Neural cell (in vitro differentiated cells): ENCODE results near the gene FBLN5. TPM values are rescaled to one million over a fixed set of nuclear protein-coding genes. Genes with fewer than 3 reads are reported as not detected.

Experiments
- H2AFZ ChIP-seq: fragments of 200-600, 300-800 bp; sonication (generic), shearing (Covaris generic); 2 replicates; pipeline ENCODE4 v1.6.0; 2014; ENCODE audit warnings: low read depth, mild to moderate bottlenecking, antibody characterized with exemption, low read length, moderate library complexity
- H3F3A ChIP-seq: fragments of 200-600 bp; shearing (Covaris generic); 2 replicates; pipeline ENCODE4 v1.6.1; 2016; ENCODE audit warnings: mild to moderate bottlenecking, moderate library complexity, mixed read lengths, antibody characterized with exemption, low read length; ENCODE audit not compliant: insufficient read depth, poor library complexity, severe bottlenecking
- H3K27ac ChIP-seq: fragments of 200-600, 300-800 bp; sonication (generic), shearing (Covaris generic); 2 replicates; pipeline ENCODE4 v1.5.1; 2014; ENCODE audit warnings: mild to moderate bottlenecking, low read length, moderate library complexity
- H3K27me3 ChIP-seq: fragments of 300-800, 200-600 bp; sonication (generic), shearing (Covaris generic); 2 replicates; pipeline ENCODE4 v1.6.0; 2014; ENCODE audit warnings: mild to moderate bottlenecking, low read depth, low read length, moderate library complexity; ENCODE audit not compliant: insufficient read depth
- H3K36me3 ChIP-seq: fragments of 300-800, 200-600 bp; sonication (generic), shearing (Covaris generic); 2 replicates; pipeline ENCODE4 v1.5.1; 2014; ENCODE audit warnings: mild to moderate bottlenecking, antibody characterized with exemption, low read length, moderate library complexity; ENCODE audit not compliant: insufficient read depth
- H3K4me2 ChIP-seq: fragments of 300-800, 200-600 bp; sonication (generic), shearing (Covaris generic); 2 replicates; pipeline ENCODE4 v1.6.0; 2014; ENCODE audit warnings: mild to moderate bottlenecking, low read length
- H3K4me3 ChIP-seq: fragments of 300-800, 200-600 bp; sonication (generic), shearing (Covaris generic); 2 replicates; pipeline ENCODE4 v1.5.1; 2014; ENCODE audit warnings: mild to moderate bottlenecking, low read length, moderate library complexity
- H3K79me2 ChIP-seq: fragments of 200-600 bp; shearing (Covaris generic); replicated peaks from 2 replicates; pipeline ENCODE4 v1.6.0; 2014; ENCODE audit warnings: mild to moderate bottlenecking, low read length, moderate library complexity; ENCODE audit not compliant: insufficient read depth
- H3K9ac ChIP-seq: fragments of 300-800, 200-600 bp; sonication (generic), shearing (Covaris generic); 2 replicates; pipeline ENCODE4 v1.6.1; 2016; ENCODE audit warnings: mild to moderate bottlenecking, low read length, mixed read lengths
- H3K9me2 ChIP-seq: fragments of 200-600 bp; shearing (Covaris generic); 2 replicates; pipeline ENCODE4 v1.6.1; 2016; ENCODE audit warnings: mild to moderate bottlenecking, low read length, mixed read lengths; ENCODE audit not compliant: insufficient read depth
- H3K9me3 ChIP-seq: fragments of 200-600, 300-800 bp; sonication (generic), shearing (Covaris generic); 2 replicates; pipeline ENCODE4 v1.6.1; 2016; ENCODE audit warnings: mild to moderate bottlenecking, mixed run types, low read length, moderate library complexity, mixed read lengths
- H4K20me1 ChIP-seq: fragments of 200-600 bp; shearing (Covaris generic); 2 replicates; pipeline ENCODE4 v1.6.1; 2016; ENCODE audit warnings: mild to moderate bottlenecking, mixed run types; ENCODE audit not compliant: insufficient read depth
- CTCF ChIP-seq: fragments of 450-650 bp; IDR thresholded peaks from 2 replicates; pipeline ENCODE4 v1.5.1; 2014; ENCODE audit warnings: antibody characterized with exemption, mild to moderate bottlenecking, moderate library complexity; ENCODE audit not compliant: poor library complexity, severe bottlenecking
- EP300 ChIP-seq: fragments of 450-650 bp; conservative IDR thresholded peaks from 2 replicates; pipeline ENCODE4 v1.6.1; 2014; ENCODE audit warnings: antibody characterized with exemption, mild to moderate bottlenecking, moderate library complexity; ENCODE audit not compliant: poor library complexity, severe bottlenecking
- EZH2 ChIP-seq: fragments of 200-600, 300-800 bp; shearing (Covaris generic), sonication (generic); IDR thresholded peaks from 2 replicates; pipeline ENCODE4 v1.6.1; 2014; ENCODE audit warnings: antibody characterized with exemption, low read length, borderline replicate concordance, mild to moderate bottlenecking; ENCODE audit not compliant: insufficient read depth, poor library complexity, severe bottlenecking
- MXI1 ChIP-seq: fragments of 450-650 bp; conservative IDR thresholded peaks from 2 replicates; pipeline ENCODE4 v1.6.1; 2014; ENCODE audit warnings: antibody characterized with exemption, mild to moderate bottlenecking; ENCODE audit not compliant: poor library complexity, severe bottlenecking
- POLR2AphosphoS5 ChIP-seq: IDR thresholded peaks from 2 replicates; pipeline ENCODE4 v1.6.1; 2012
- RAD21 ChIP-seq: fragments of 450-650 bp; conservative IDR thresholded peaks from 2 replicates; pipeline ENCODE4 v1.6.1; 2014; ENCODE audit warnings: antibody characterized with exemption, mild to moderate bottlenecking, moderate library complexity
- SMC3 ChIP-seq: fragments of 450-650 bp; conservative IDR thresholded peaks from 2 replicates; pipeline ENCODE4 v1.6.1; 2014; ENCODE audit warnings: antibody characterized with exemption, mild to moderate bottlenecking, moderate library complexity; ENCODE audit not compliant: poor library complexity
- TAF1 ChIP-seq: IDR thresholded peaks from 2 replicates; pipeline ENCODE4 v1.6.1; 2012; ENCODE audit warnings: low read depth
- polyA plus RNA-seq: library from polyadenylated mRNA; depleted of rRNA; stranded (reverse); fragments of >200 nt; gene quantifications from 2 replicates; pipeline ENCODE4 v1.2.3, GENCODE V29; 2014
- TF ChIP-seq, protein P1 (sequence below): IDR thresholded peaks from 2 replicates; pipeline ENCODE4 v1.6.1; 2012; ENCODE audit warnings: borderline replicate concordance

The FBLN5 gene
- polyA plus RNA-seq, 1 donor from 2014 or later: 1.5 TPM

GRCh38 chr14:91961297-91962220, 14.1 kb upstream of the FBLN5 start:
- TF ChIP-seq RAD21 (no peak), SMC3 (no peak), POLR2AphosphoS5 (no peak), EZH2 (no peak), TAF1 (no peak), MXI1 (no peak), EP300 (no peak), CTCF (no peak)
- TF ChIP-seq, protein P1, sequence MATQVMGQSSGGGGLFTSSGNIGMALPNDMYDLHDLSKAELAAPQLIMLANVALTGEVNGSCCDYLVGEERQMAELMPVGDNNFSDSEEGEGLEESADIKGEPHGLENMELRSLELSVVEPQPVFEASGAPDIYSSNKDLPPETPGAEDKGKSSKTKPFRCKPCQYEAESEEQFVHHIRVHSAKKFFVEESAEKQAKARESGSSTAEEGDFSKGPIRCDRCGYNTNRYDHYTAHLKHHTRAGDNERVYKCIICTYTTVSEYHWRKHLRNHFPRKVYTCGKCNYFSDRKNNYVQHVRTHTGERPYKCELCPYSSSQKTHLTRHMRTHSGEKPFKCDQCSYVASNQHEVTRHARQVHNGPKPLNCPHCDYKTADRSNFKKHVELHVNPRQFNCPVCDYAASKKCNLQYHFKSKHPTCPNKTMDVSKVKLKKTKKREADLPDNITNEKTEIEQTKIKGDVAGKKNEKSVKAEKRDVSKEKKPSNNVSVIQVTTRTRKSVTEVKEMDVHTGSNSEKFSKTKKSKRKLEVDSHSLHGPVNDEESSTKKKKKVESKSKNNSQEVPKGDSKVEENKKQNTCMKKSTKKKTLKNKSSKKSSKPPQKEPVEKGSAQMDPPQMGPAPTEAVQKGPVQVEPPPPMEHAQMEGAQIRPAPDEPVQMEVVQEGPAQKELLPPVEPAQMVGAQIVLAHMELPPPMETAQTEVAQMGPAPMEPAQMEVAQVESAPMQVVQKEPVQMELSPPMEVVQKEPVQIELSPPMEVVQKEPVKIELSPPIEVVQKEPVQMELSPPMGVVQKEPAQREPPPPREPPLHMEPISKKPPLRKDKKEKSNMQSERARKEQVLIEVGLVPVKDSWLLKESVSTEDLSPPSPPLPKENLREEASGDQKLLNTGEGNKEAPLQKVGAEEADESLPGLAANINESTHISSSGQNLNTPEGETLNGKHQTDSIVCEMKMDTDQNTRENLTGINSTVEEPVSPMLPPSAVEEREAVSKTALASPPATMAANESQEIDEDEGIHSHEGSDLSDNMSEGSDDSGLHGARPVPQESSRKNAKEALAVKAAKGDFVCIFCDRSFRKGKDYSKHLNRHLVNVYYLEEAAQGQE: no peak
- Histone ChIP-seq H3K9ac (no peak overlapping the region), H3F3A (no peaks in the 10 kb centered on the region), H3K4me3 (no peak overlapping the region), H3K9me2 (no peaks in the 10 kb centered on the region), H3K27me3 (no peaks in the 10 kb centered on the region), H4K20me1 (no peaks in the 10 kb centered on the region), H3K4me2 (no peak overlapping the region), H3K27ac (no peak overlapping the region), H3K36me3 (no peaks in the 10 kb centered on the region), H3K79me2 (no peaks in the 10 kb centered on the region), H3K9me3 (no peaks in the 10 kb centered on the region), H2AFZ (no peak overlapping the region)

- Histone ChIP-seq H3K9me2 (no peaks in the 10 kb centered on the region), H3K4me2 (no peak overlapping the region), H3F3A (no peaks in the 10 kb centered on the region), H3K4me3 (no peak overlapping the region), H3K79me2 (no peaks in the 10 kb centered on the region), H3K9me3 (no peaks in the 10 kb centered on the region), H3K36me3 (no peaks in the 10 kb centered on the region), H3K27me3 (no peaks in the 10 kb centered on the region), H2AFZ (no peak overlapping the region), H4K20me1 (no peaks in the 10 kb centered on the region), H3K27ac (no peak overlapping the region), H3K9ac (no peak overlapping the region)
- TF ChIP-seq EP300: no peak
- no peak for TF ChIP-seq EZH2
- TF ChIP-seq SMC3: no peak
- TF ChIP-seq MXI1: no peak
- no peak for TF ChIP-seq CTCF
- no peak for TF ChIP-seq POLR2AphosphoS5
Observed at GRCh38 chr14:91957876-91958313, 10.4 kb upstream of the FBLN5 start.
